KOPT-K1 (cell line): Measurements from ENCODE around the gene ANXA7.
"Not testable (repeated sequence)": the region's sequence is repeated elsewhere in the genome, so short reads cannot be mapped to it uniquely, and the experiment has no call there.

ENCODE experiments used
- H3K27ac ChIP-seq: fragments of 200-600 bp; sonication (generic); 2 replicates; pipeline ENCODE4 v1.5.1; 2016; ENCODE audit warnings: antibody characterized with exemption, mild to moderate bottlenecking, low read depth, low read length; ENCODE audit not compliant: poor library complexity, severe bottlenecking
- H3K36me3 ChIP-seq: fragments of 200-600 bp; sonication (generic); 2 replicates; pipeline ENCODE4 v1.5.1; 2017; ENCODE audit warnings: antibody characterized with exemption, mild to moderate bottlenecking, low read length, moderate library complexity; ENCODE audit not compliant: insufficient read depth
- H3K9me3 ChIP-seq: fragments of 200-600 bp; sonication (generic); 2 replicates; pipeline ENCODE4 v1.5.1; 2017; ENCODE audit warnings: antibody characterized with exemption, low read length, mild to moderate bottlenecking; ENCODE audit not compliant: insufficient read depth, poor library complexity, severe bottlenecking

Gene ANXA7

GRCh38 chr10:73333202-73333601, 80.7 kb downstream of the ANXA7 start:
- Histone ChIP-seq H3K36me3 (no peaks in the 10 kb centered on the region), H3K27ac (no peak overlapping the region), H3K9me3 (no peaks in the 10 kb centered on the region)

- H3K9me3 ChIP-seq = no peaks in the 10 kb centered on the region
- H3K36me3 ChIP-seq = no peaks in the 10 kb centered on the region
- no peak overlapping the region for H3K27ac ChIP-seq
Measured at GRCh38 chr10:73332379-73332778, 81.5 kb downstream of the ANXA7 start.

GRCh38 chr10:73328523-73328922, 85.3 kb downstream of the ANXA7 start:
- not testable (repeated sequence) for H3K27ac ChIP-seq, H3K36me3 ChIP-seq, H3K9me3 ChIP-seq

- not testable (repeated sequence) for H3K9me3 ChIP-seq, H3K36me3 ChIP-seq, H3K27ac ChIP-seq
Measured at GRCh38 chr10:73325290-73325689, 88.6 kb downstream of the ANXA7 start.
